ENCODE measurements around the gene SSBP4. TPM values are rescaled to one million over a fixed set of nuclear protein-coding genes. Genes with fewer than 3 reads are reported as not detected.

Gene SSBP4
- total and polyA plus RNA-seq, 9 of the 15 experiments (the other 6 are each of a cell fraction or from before 2014, with no cell fraction given), result 1.1 to 189 (median 39.0) TPM

DNA sequence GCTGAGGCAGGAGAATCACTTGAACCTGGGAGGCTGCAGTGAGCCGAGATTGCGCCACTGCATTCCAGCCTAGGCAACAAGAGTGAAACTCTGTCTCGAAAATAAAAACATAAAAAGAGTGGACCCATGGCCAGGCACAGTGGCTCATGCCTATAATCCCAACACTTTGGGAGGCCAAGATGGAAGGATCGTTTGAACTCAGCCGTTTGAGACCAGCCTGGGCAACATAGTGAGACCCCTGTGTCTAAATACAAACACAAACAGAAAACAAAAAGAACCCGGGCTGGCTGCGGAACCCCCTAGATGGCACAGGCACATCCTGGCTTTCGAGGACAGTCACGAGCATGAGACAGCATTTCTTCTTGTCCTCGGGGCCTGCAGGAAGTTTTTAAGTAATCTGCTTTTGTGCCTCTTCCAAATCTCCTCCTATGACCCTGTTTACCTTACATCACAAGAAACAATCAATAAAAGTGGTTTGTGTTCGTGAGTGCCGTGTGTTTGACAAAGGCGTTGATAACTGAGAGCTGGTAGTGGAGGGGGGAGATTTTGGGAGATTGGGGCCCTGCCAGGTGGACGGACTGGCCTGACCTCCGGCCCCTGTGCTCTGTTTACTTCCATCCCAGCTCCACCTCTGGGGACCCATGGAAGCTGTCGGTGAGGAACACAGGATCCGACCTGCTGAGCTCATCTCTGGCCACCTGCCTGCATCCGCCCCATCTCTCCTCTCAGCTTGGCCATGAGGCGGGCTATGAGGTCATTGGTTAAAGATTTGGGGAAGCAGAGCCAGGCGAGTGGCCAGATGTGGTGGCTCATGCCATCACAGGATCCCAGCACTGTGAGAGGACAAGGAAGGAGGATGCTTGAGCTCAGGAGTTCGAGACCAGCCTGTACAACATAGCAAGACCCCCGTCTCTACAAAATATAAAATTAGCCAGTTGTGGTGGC is 39.1 kb upstream of the SSBP4 start (continued):
- TF ChIP-seq, protein P1, sequence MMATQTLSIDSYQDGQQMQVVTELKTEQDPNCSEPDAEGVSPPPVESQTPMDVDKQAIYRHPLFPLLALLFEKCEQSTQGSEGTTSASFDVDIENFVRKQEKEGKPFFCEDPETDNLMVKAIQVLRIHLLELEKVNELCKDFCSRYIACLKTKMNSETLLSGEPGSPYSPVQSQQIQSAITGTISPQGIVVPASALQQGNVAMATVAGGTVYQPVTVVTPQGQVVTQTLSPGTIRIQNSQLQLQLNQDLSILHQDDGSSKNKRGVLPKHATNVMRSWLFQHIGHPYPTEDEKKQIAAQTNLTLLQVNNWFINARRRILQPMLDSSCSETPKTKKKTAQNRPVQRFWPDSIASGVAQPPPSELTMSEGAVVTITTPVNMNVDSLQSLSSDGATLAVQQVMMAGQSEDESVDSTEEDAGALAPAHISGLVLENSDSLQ (IDR thresholded peaks at IDR 0.05), result peak; percentile 37; the same call in 1 of the 2 replicates
- TF ChIP-seq AFF1 (IDR thresholded peaks at IDR 0.05; ENCODE audit: low read depth in 1 of 2, partially characterized antibody in 2 of 2), result peak; percentile 2 to 68
- TF ChIP-seq MAFK (IDR thresholded peaks at IDR 0.05; ENCODE audit: low read length), result peak; percentile 50; the same call in 1 of the 2 replicates
- TF ChIP-seq RUNX1 (IDR thresholded peaks at IDR 0.05; ENCODE audit: low read depth), result no peak
- peak; percentile 48 for TF ChIP-seq NCOR1 (IDR thresholded peaks at IDR 0.05)
- TF ChIP-seq, protein P2, sequence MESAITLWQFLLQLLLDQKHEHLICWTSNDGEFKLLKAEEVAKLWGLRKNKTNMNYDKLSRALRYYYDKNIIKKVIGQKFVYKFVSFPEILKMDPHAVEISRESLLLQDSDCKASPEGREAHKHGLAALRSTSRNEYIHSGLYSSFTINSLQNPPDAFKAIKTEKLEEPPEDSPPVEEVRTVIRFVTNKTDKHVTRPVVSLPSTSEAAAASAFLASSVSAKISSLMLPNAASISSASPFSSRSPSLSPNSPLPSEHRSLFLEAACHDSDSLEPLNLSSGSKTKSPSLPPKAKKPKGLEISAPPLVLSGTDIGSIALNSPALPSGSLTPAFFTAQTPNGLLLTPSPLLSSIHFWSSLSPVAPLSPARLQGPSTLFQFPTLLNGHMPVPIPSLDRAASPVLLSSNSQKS (CRISPR knock-in tag; IDR thresholded peaks at IDR 0.05), result no peak
- TF ChIP-seq, protein P3, sequence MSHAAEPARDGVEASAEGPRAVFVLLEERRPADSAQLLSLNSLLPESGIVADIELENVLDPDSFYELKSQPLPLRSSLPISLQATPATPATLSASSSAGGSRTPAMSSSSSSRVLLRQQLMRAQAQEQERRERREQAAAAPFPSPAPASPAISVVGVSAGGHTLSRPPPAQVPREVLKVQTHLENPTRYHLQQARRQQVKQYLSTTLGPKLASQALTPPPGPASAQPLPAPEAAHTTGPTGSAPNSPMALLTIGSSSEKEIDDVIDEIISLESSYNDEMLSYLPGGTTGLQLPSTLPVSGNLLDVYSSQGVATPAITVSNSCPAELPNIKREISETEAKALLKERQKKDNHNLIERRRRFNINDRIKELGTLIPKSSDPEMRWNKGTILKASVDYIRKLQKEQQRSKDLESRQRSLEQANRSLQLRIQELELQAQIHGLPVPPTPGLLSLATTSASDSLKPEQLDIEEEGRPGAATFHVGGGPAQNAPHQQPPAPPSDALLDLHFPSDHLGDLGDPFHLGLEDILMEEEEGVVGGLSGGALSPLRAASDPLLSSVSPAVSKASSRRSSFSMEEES (CRISPR knock-in tag; IDR thresholded peaks at IDR 0.05), result no peak
- TF ChIP-seq, protein P4, sequence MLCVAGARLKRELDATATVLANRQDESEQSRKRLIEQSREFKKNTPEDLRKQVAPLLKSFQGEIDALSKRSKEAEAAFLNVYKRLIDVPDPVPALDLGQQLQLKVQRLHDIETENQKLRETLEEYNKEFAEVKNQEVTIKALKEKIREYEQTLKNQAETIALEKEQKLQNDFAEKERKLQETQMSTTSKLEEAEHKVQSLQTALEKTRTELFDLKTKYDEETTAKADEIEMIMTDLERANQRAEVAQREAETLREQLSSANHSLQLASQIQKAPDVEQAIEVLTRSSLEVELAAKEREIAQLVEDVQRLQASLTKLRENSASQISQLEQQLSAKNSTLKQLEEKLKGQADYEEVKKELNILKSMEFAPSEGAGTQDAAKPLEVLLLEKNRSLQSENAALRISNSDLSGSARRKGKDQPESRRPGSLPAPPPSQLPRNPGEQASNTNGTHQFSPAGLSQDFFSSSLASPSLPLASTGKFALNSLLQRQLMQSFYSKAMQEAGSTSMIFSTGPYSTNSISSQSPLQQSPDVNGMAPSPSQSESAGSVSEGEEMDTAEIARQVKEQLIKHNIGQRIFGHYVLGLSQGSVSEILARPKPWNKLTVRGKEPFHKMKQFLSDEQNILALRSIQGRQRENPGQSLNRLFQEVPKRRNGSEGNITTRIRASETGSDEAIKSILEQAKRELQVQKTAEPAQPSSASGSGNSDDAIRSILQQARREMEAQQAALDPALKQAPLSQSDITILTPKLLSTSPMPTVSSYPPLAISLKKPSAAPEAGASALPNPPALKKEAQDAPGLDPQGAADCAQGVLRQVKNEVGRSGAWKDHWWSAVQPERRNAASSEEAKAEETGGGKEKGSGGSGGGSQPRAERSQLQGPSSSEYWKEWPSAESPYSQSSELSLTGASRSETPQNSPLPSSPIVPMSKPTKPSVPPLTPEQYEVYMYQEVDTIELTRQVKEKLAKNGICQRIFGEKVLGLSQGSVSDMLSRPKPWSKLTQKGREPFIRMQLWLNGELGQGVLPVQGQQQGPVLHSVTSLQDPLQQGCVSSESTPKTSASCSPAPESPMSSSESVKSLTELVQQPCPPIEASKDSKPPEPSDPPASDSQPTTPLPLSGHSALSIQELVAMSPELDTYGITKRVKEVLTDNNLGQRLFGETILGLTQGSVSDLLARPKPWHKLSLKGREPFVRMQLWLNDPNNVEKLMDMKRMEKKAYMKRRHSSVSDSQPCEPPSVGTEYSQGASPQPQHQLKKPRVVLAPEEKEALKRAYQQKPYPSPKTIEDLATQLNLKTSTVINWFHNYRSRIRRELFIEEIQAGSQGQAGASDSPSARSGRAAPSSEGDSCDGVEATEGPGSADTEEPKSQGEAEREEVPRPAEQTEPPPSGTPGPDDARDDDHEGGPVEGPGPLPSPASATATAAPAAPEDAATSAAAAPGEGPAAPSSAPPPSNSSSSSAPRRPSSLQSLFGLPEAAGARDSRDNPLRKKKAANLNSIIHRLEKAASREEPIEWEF (CRISPR knock-in tag; IDR thresholded peaks at IDR 0.05), result peak; percentile 69; the same call in 1 of the 2 replicates
- TF ChIP-seq MECOM (CRISPR knock-in tag; IDR thresholded peaks at IDR 0.05), result peak; percentile 88
- TF ChIP-seq KDM1A (IDR thresholded peaks at IDR 0.05), result peak; percentile 72 to 84
- no peak for TF ChIP-seq FUS (optimal IDR thresholded peaks at IDR 0.05; ENCODE audit: low read depth, low read length)
- TF ChIP-seq MTA2 (IDR thresholded peaks at IDR 0.05; ENCODE audit: low read depth), result no peak

Measured in K562 (cell line).